ENCODE measurements around the gene SLC17A5.
"Not testable (repeated sequence)": the region's sequence is repeated elsewhere in the genome, so short reads cannot be mapped to it uniquely, and the experiment has no call there.

SLC17A5 gene

DNA sequence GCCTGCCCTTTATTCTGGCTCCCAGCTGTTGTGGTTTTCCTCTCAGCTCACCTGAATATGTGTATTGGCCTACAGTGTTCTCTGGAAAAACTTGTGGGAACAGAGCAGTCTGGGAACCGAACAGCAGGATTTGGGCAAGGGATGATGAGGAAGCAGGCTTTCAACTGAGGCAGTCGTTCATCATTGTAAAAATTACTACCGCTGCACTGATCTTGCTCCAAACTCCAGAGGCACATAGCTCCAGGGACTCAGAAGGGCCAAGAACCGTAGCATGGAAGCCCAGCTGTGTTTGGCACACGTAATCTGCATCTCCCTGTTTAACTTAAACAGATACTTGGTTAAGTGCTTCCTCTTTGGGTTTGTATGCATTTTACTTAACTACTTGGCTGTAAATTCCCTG is 84.7 kb downstream of the SLC17A5 start:
- DNase-seq (ENCODE audit: low read depth in 1 of 2, low spot score in 1 of 2), result no peak

DNA sequence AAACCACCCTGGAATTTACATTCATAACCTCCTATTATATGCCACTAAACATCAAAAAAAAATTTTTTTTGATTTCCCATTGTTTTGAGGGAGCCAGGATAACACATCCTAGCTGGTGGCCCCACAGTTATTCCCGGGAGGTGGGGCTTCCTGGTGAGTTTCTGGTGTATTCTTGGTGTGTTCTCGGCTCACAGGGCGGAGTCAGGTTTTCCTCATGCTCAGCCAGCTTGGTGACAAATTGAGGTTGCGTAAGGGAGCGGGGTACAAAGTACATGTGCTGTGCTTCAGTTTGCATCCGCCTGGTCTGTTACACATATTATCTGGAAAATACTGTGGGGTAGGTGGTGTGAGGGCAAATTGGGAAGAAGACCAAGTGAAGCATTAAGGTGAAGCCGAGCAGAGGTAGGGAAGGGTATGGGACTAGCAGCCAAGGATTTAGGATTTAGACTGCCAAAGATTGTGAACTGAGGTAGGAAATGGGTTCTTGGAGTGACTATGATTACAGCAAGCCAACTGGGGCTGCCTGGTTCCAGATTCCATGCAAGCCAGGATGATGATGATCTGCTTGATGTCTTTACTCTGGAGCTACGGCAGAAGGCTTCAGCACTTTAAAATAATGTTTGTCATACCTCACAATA is 86.7 kb downstream of the SLC17A5 start:
- no peak for DNase-seq (ENCODE audit: low read depth in 1 of 2, low spot score in 1 of 2)

DNA sequence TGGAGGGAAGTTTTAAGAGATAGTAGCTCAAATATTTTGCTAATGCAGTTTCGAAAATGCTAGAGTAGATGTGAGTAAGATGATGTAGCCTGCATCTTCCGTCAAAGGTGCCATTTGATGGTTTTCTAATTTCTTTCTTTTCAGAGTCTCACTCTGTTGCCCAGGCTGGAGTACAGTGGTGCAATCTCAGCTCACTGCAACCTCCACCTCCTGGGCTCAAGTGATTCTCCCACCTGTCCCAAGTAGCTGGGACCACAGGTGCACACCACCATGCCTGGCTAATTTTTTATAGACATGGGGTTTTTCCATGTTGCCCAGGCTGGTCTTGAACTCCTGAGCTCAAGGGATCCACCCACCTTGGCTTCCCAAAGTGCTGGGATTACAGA is 87.3 kb downstream of the SLC17A5 start:
- not testable (repeated sequence) for DNase-seq (ENCODE audit: low read depth in 1 of 2, low spot score in 1 of 2)

DNA sequence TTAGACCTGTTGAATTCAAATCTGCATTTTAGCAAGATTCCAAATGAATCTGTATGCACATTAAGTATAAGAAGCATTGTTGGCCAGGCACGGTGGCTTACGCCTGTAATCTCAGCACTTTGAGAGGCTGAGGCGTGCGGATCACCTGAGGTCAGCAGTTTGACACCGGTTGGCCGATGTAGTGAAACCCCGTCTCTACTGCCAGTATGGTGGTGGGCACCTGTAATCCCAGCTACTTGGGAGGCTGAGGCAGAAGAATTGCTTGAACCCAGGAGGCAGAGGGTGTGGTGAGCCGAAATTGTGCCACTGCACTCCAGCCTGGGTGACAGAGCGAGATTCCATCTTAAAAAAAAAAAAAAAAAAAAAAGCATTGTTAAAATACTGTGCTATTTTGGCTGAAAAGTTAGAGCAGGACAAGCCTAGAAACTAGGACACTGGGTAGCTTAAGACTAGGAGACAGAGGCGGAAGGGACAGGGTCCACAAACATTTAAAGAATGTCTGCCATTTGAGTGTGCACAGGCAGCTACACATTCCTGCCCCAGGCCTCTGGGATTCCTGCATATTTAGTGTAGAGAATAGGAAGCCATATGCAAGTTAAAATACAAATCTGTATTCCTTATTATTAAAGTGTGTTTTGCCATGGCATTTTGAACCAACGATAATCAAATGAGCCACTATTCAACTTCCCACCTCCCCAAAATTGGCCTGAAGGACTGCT is 87.9 kb downstream of the SLC17A5 start:
- DNase-seq (ENCODE audit: low read depth in 1 of 2, low spot score in 1 of 2), result no peak

DNA sequence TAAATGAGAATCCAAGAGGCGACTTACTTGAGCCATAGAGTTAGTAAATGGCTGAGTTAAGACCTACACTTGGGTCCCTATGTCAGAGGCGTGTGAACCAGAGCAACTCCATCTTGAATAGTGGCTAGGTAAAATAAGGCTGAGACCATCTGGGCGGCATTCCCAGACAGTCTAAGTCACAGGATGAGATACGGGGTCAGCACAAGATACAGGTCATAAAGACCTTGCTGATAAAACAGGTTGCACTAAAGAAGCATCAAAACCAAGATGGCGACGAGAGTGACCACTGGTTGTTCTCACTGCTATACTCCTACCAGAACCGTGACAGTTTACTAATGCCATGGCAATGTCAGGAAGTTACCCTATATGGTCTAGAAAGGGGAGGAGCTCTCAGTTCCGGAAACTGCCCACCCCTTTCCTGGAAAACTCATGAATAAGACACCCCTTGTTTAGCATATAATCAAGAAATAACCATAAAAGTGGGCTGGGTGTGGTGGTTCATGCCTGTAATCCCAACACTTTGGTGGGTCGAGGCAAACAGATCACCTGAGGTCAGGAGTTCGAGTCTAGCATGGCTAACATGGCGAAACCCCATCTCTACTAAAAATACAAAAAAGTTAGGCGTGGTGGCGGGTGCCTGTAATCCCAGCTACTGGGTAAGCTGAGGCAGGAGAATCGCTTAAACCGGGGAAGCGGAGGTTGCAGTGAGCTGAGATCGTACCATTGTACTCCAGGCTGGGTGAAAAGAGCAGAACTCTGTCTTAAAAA is 89.0 kb downstream of the SLC17A5 start:
- no peak for DNase-seq (ENCODE audit: low read depth in 1 of 2, low spot score in 1 of 2)

DNA sequence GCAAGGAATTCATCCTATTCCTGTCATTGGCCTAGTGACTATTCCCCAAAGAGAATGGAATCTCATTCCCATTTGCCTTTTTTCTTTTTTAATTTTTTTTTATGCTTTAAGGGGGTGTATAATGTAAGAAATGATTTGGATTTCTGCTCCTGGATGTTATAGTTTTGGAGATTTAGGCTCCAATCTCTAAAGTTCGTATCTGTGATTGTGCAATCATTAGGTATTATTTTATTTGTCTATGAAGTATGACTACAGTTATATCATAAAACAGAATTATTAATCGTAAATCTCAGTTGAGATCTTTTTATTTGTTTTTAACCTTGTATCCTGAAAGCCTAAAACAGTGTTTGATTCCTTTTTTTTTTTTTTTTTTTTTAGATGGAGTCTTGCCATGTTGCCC is 91.2 kb downstream of the SLC17A5 start:
- DNase-seq (ENCODE audit: low read depth in 1 of 2, low spot score in 1 of 2), result no peak

DNA sequence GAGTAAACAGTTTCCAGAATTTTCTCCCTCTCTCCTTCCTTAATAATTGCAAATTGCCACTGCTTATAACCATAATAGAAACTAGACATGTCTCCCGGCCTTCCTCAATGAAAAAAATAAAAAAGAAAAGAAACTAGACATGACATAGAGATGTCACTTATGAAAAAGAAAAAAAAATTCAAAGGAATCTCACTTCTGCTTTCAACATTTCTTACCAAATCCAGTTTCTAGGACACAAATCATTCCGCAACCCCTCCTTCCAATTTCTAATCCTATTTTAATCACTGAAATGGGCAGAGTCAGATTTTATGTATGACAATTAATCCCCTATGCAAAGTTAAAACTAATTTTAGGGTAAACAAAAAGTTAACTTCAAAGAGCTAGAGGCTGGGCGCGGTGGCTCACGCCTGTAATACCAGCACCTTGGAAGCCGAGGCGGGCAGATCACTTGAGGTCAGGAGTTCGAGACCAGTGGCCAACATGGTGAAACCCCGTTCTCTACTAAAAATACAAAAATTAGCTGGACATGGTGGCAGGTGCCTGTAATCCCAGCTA is 92.9 kb downstream of the SLC17A5 start:
- DNase-seq (ENCODE audit: low read depth in 1 of 2, low spot score in 1 of 2), result no peak

DNA sequence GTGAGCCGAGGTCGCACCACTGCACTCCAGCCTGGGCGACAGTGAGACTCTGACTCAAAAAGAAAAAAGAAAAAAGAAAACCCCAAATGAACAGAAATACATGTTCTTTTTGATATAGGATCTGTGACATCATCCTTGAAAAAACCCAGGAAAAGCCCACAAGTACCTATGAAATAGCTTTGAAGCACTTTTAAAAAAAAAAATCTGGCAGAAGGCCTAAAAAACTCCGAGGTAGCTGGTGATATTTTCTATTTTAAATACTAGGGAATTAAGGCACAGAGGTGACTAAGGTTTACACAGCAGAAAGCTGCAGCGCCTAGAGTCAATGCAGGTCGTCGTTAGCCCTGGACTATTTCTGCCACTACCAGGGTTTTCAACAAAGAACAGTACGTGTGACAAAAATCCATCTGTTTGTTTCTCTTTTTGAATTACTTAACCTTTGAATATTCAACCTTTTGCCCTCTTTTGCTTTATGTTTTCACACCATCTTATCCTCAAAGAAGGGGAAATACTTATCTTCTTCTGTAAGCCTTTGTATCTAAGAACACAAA is 93.5 kb downstream of the SLC17A5 start:
- no peak for DNase-seq (ENCODE audit: low read depth in 1 of 2, low spot score in 1 of 2)

DNA sequence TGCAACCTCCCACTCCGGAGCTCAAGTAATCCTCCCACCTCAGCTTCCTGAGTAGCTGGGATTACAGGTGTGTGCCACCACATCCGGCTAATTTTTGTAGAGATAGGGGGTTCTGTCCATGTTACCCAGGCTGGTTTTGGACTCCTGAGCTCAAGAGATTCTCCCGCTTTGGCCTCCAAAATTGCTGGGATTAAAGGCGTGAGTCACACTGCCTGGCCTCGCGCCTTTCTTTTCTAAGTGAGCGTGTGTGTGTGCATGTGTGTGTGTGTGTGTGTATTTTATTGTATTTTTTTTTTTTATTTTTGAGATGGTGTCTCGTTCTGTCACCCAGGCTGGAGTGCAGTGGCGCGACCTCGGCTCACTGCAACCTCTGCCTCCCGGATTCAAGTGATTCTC is 94.4 kb downstream of the SLC17A5 start:
- DNase-seq (ENCODE audit: low read depth in 1 of 2, low spot score in 1 of 2), result not testable (repeated sequence)

DNA sequence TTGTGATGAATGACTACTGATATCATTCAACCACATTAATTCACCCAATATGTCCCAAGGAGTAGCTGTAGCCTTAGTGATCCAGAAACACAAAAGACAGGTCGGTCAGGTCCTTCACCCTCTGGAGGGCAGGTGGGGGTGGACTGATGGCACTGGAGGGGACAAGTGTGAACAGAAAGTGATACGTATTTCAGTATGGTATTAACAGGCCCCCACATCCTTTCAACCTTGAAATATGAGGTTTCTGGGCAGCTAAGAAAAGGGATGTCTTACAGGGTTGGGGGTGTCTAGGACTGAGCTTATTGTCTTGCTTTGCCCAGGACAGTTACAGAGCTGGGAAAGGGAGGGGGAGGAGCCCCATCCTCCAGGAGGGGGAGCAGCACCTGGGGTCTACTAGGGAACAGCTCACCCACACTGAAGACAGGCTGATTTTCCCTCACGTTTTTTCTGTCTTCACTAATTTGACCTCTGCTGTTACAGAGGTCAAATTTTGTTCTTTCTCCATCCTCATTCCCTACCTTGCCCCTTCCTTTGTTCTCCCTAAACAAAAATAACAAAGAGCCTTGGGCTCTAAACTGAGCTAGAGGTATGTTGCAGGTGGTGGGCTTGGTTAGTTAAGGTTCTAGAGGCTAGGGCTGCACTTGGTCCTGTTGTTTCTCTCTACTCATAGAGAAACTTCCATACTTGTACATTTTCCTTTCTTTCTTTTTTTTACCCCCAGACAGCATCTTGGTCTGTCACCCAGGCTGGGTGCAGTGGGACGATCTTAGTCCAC is 95.0 kb downstream of the SLC17A5 start:
- DNase-seq (ENCODE audit: low read depth in 1 of 2, low spot score in 1 of 2), result no peak

DNA sequence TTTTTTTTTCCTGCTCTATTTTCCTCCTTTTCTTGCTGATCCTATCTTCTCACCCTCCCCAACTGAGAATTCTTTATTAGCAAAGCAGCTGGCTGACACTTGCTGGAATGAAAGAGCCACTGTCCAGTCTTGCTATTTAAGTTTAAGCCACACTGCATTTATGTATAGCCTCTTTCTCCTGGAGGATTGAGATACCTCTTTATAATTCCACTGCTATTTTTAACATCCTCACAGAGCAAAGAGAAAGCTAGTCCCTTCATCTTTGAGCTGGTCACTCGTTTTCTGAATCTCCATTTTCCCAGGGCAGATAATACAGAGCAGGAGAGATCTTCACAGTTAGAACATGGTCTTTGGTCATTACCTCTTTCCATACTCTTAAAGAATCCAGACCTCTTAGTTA is 97.0 kb downstream of the SLC17A5 start:
- DNase-seq (ENCODE audit: low read depth in 1 of 2, low spot score in 1 of 2), result no peak

DNA sequence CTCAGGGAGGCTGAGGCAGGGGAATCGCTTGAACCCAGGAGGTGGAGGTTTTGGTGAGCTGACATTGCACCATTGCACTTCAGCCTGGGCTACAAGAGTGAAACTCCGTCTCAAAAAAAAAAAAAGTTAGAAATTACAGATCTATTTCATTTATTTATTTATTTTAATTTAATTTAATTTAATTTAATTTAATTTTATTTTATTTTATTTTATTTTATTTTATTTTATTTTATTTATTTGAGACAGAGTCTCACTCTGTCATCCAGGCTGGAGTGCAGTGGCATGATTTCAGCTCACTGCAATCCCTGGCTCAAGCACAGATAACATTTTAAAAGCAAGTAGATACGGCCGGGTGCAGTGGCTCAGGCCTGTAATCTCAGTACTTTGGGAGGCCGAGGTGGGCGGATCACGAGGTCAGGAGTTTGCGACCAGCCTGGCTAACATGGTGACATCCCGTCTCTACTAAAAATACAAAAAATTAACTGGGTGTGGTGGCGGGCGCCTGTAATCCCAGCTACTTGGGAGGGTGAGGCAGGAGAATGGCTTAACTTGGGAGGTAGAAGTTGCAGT is 98.3 kb downstream of the SLC17A5 start:
- not testable (repeated sequence) for DNase-seq (ENCODE audit: low read depth in 1 of 2, low spot score in 1 of 2)

DNA sequence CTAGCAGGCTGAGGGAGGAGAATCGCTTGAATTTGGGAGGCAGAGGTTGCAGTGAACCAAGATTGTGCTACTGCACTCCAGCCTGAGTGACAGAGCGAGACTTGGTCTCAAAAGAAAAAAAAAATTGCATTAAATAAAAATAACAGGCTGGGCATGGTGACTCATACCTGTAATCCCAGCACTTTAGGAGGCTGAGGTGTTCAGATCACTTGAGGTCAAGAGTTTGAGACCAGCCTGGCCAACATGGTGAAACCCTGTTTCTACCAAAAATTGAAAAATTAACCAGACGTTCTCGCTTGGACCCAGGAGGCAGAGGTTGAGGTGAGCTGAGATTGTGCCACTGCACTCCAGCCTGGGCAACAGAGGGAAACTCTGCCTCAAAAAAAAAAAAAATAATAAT is 102.7 kb downstream of the SLC17A5 start:
- not testable (repeated sequence) for DNase-seq (ENCODE audit: low read depth in 1 of 2, low spot score in 1 of 2)

DNA sequence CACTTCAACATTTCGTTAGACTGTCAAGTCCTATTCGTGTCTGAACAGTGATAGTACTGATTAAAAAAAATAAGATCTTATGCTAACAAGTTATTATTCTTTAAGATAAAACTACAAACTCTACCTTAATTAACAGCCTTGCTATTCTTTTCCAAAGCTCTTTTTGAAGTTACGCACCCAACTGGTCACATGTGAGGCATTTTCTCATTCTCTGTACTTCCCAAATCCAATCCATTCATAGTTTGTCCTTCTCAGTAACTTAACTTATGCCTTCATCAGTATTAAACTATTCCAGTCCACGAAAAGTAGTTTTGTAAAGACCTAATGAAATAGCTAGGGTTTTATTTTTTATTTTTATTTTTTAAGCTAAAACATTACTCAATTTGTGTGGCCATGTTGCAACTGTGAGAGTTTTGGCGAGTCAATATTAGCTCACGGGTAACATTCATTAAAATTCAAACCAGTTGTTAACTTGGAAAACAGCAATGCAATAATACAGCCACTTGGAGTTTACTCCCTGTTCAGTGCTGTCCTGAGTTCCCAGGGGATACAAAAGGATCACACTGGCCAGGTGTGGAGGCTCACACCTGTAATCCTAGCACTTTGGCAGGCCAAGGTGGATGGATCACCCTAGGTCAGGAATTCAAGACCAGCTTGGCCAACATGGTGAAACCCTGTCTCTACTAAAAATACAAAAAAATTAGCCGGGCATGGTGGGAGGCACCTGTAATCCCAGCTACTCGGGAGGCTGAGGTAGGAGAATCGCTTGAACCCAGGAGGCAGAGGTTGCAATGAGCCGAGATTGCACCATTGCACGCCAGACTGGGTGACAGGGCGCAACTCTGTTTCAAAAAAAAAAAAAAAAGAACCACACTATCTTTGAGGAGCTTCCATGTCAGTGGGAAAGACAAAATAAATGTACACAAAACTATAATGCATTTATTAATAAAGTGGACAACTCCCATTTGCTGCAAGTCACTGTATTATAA is 105.0 kb downstream of the SLC17A5 start:
- no peak for DNase-seq (ENCODE audit: low read depth in 1 of 2, low spot score in 1 of 2)

DNA sequence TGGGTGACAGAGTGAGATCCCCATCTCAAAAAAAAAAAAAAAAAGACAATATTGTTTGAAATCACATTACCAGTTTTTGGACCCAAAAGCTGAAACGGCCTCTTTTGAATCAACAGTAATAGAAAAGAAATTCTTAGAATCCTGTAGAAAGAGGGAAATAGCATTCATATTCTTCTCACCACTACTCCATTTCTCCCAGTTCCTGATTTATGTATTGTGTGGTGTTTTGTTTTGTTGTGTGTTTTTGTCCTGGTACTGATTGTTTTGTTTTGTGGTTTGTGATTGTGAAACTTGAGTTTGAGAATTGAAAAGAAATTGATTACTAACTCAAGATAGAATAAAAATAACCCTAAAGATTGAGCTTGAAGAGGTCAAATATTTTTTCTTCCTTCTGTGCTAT is 106.8 kb downstream of the SLC17A5 start:
- no peak for DNase-seq (ENCODE audit: low read depth in 1 of 2, low spot score in 1 of 2)
